HG02642 (cell line): Measurements from ENCODE around the gene ATOH1.

Experiments used
- ATAC-seq: cut with Tn5 transposase; IDR thresholded peaks from one replicate; pipeline ENCODE4 v1.9.1; 2021; ENCODE audit warnings: mild to moderate bottlenecking; ENCODE audit not compliant: unreplicated experiment, poor library complexity

ATOH1 gene

GRCh38 chr4:93831716-93832496, 3.4 kb downstream of the ATOH1 start:
- ATAC-seq = no peak

GRCh38 chr4:93834249-93835066, 5.9 kb downstream of the ATOH1 start:
- no peak for ATAC-seq

DNA sequence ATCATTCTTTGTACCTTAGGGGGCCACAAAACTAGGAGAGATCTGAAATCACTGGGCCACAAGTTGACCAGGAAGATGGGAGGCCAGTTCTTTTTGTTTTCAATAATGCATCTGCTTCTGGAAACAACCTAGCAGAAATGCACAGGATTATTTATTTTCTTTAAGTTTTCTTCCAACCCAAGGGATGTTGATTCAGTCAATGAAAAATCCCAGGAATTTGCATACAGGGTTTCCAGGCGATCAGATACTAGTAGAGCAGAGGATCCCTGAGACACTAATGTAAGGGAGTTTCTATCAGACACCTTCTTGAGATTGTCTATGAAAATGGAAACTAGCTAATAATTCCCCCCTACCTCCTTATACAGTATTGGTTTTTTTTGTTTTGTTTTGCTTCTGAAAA, 7.4 kb downstream of the ATOH1 start:
- ATAC-seq = no peak

- no peak for ATAC-seq
These were observed 11.2 kb downstream of the ATOH1 start for GRCh38 chr4:93839704-93840103.

GRCh38 chr4:93841803-93842345, 13.3 kb downstream of the ATOH1 start:
- ATAC-seq = no peak

GRCh38 chr4:93842601-93843252, 14.2 kb downstream of the ATOH1 start:
- ATAC-seq = peak; percentile 76

DNA sequence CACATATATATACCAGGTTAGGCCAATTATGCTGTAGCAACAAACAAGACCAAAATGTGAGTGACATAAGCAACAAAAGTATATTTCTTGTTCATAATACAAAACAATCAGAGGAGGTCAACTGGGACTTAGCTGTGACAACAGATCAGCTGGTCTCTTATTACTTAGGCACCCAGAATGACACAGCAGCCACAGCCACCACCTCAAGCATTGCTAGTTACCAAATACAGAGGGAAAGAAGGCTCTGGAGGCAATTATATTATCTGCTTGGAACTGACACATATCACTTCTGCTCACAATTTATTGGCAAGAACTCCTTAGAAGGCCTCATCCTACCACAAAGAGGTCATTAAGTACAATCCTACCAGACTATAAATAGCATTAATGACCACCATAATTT, 15.2 kb downstream of the ATOH1 start:
- no peak for ATAC-seq

- no peak for ATAC-seq
These were observed 24.1 kb downstream of the ATOH1 start for GRCh38 chr4:93852680-93853079.

DNA sequence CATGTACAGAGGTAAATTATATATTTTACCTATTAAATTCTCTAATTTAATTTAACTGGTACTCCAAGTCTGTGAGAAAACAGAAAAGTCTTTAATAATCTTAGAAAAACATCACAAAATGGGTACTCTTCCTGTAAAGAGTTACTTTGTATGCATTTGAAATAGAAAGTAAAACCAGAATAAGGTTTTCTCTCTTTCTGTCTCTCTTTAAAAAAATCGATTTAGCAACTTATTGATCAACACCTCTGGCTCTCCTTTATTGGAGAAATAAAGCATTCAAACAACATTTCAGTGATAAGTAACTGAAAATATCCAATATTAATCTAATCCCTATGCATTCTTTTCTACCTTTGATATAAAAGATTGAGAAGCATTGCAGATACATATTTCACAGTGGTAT, 27.4 kb downstream of the ATOH1 start:
- no peak for ATAC-seq

DNA sequence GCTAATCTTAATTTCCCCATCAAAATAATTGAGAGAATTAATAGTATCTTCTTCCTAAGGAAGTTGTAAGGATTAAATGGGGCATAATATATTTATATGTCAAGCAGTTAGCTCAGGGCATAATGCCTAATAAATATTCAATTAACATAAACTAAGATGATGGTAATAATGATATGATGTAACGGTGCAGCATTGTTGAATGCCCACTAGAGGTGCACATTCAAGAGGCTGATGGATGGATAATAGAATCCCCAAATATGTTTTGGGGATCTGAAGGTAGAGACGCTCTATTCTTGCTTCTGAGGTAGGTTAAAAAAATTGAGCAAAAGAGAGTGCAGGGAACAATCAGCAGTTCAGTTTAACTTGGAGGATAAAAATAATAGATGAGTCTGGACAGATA, 37.1 kb downstream of the ATOH1 start:
- ATAC-seq = no peak

DNA sequence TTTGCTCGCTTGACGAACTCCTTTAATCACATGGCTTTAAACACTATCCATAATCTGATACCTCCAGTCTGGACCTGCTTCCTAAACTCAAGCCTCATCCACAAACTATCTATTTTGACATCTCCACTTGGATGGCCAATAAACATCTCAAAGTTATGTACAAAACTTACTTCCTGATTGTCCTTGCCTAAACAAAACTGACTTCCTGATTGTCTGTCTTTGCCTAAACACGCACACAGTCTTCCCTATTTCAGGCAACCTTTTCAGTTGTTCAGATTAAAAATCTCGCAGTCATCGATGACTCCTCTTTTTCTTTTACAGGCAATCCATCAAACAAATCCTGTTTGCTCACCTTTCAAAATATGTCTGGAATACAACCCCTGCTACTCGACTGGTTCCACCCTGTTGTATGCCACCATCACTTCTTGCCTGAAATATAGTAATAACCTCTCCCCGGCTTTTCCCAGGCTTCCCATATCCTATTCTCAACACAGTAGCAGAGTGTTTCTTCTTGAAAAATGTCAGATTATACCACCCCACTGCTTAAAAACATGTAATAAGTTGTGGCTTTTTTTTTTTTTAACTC, 39.0 kb downstream of the ATOH1 start:
- no peak for ATAC-seq

- no peak for ATAC-seq
These were observed 42.4 kb downstream of the ATOH1 start for GRCh38 chr4:93870876-93871458.

GRCh38 chr4:93876754-93877153, 48.2 kb downstream of the ATOH1 start:
- ATAC-seq = no peak

GRCh38 chr4:93878566-93878965, 50.0 kb downstream of the ATOH1 start:
- ATAC-seq = no peak

GRCh38 chr4:93879919-93880318, 51.4 kb downstream of the ATOH1 start:
- ATAC-seq = peak; percentile 94
